Vagina (tissue), 2 donors: ENCODE data around the gene LDHAL6A. TPM values are rescaled to one million over a fixed set of nuclear protein-coding genes. Genes with fewer than 3 reads are reported as not detected.

Experiments used
- DNase-seq, 2 donors: peaks; one replicate each; pipeline ENCODE4 v3.0.0-alpha.2; 2017; ENCODE audit errors: extremely low spot score in 2 of 2
- H3K27ac ChIP-seq: fragments of 200-600 bp; sonication (generic); one replicate; pipeline ENCODE4 v1.5.1; 2019
- H3K27me3 ChIP-seq: fragments of 200-600 bp; sonication (generic); one replicate; pipeline ENCODE4 v1.5.1; 2019
- H3K36me3 ChIP-seq, 2 donors: fragments of 200-600 bp; sonication (generic); one replicate each; pipeline ENCODE4 v1.5.1; 2017 to 2019
- H3K4me1 ChIP-seq: fragments of 200-600 bp; sonication (generic); one replicate; pipeline ENCODE4 v1.5.1; 2019
- H3K4me3 ChIP-seq, 2 donors: fragments of 200-600 bp; sonication (generic); 1 replicate in 1 of 2; 2 replicates in 1 of 2; pipeline ENCODE4 v1.5.1; 2016 to 2019
- H3K9me3 ChIP-seq: fragments of 200-600 bp; sonication (generic); one replicate; pipeline ENCODE4 v1.5.1; 2019
- CTCF ChIP-seq, 3 experiments: fragments of 450-650 bp in 2 of 3; fragments of 200-600 bp in 1 of 3; sonication (generic) in 1 of 3; IDR thresholded peaks; one replicate each; pipeline ENCODE4 v1.5.1; 2017 to 2019; ENCODE audit warnings: antibody characterized with exemption in 3 of 3, mild to moderate bottlenecking in 2 of 3, moderate library complexity in 2 of 3
- POLR2A ChIP-seq, 2 donors: fragments of 450-650 bp; IDR thresholded peaks; one replicate each; pipeline ENCODE4 v1.6.1; 2017; ENCODE audit warnings: antibody characterized with exemption in 2 of 2, mild to moderate bottlenecking in 2 of 2, moderate library complexity in 2 of 2
- POLR2AphosphoS5 ChIP-seq, 2 donors: sonication (generic); formaldehyde crosslinking; IDR thresholded peaks; one replicate each; pipeline ENCODE4 v1.9.0; 2017; ENCODE audit warnings: antibody characterized with exemption in 2 of 2, mild to moderate bottlenecking in 2 of 2, low read depth in 1 of 2; ENCODE audit not compliant: insufficient read depth in 1 of 2
- intact Hi-C: fragments of 100-400 bp; cut with DNase I; formaldehyde crosslinking; loops from one replicate; pipeline ENCODE4 v1.15.1; 2023
- total RNA-seq: library from RNA; depleted of rRNA; stranded (reverse); fragments of >200 nt; gene quantifications from one replicate; pipeline ENCODE4 v1.2.3, GENCODE V29; 2016

LDHAL6A gene
- total RNA-seq, 1 donor from 2014 or later = not detected

DNA sequence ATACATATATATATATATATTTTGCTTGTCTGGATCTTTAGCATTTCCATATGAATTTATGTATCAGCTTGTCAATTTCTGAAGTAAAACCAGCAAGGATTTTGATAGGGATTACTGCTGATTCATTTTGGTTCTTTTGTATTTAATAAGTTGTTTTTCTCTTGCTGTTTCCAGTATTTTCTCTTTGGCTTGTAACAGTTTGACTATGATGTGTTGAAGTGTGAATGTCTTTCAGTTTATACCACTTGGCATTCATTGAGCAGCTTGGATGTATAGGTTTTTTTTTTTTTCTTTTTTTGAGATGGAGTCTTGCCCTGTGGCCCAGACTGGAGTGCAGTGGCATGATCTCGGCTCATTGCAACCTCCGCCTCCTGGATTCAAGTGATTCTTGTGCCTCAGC is 12.4 kb downstream of the LDHAL6A start:
- no peaks in the 10 kb centered on the region for H3K27me3 ChIP-seq
- H3K36me3 ChIP-seq = no peaks in the 10 kb centered on the region

DNA sequence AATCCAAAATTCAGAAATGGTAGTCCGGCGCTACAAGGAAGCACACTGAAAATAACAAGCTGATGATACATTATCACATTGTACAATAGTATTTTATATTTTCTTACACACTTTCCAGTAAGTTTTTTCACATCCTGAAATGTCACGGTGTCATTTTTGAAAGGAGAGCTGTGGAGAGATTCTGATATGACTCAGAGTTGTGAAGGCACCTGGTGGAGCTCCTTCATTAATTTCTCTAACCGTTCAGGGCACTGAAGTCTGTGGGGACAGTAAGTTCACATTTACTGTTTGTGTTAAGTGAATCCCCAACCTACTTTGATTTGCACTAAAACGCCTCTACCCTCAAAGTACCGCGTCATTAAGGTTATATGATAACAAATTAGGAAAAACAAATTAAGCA is 13.3 kb downstream of the LDHAL6A start:
- no peak overlapping the region for H3K4me3 ChIP-seq
- no peak for DNase-seq
- intact Hi-C loops = no loop called here
- TF ChIP-seq CTCF (IDR thresholded peaks at IDR 0.05) (no peak), POLR2AphosphoS5 (IDR thresholded peaks at IDR 0.05; ENCODE audit: insufficient read depth in 1 of 2, low read depth in 1 of 2) (no peak), POLR2A (IDR thresholded peaks at IDR 0.05) (no peak)
- no peaks in the 10 kb centered on the region for H3K4me1 ChIP-seq
- H3K27me3 ChIP-seq = no peaks in the 10 kb centered on the region
- no peak overlapping the region for H3K27ac ChIP-seq
- no peaks in the 10 kb centered on the region for H3K36me3 ChIP-seq
- H3K9me3 ChIP-seq = no peaks in the 10 kb centered on the region

More for the DNA sequence above, 12.4 kb downstream of the LDHAL6A start:
- intact Hi-C loops = no loop called here
- no peaks in the 10 kb centered on the region for H3K9me3 ChIP-seq
- no peak overlapping the region for H3K27ac ChIP-seq
- H3K4me1 ChIP-seq = no peaks in the 10 kb centered on the region
- no peak overlapping the region for H3K4me3 ChIP-seq
- DNase-seq = no peak
- TF ChIP-seq POLR2A (IDR thresholded peaks at IDR 0.05) = no peak
- TF ChIP-seq POLR2AphosphoS5 (IDR thresholded peaks at IDR 0.05; ENCODE audit: insufficient read depth in 1 of 2, low read depth in 1 of 2) = no peak
- TF ChIP-seq CTCF (IDR thresholded peaks at IDR 0.05) = no peak

- H3K4me3 ChIP-seq = no peak overlapping the region
- intact Hi-C loops = no loop called here
- no peak for DNase-seq
- H3K4me1 ChIP-seq = no peaks in the 10 kb centered on the region
- no peaks in the 10 kb centered on the region for H3K36me3 ChIP-seq
- H3K27ac ChIP-seq = no peak overlapping the region
- H3K27me3 ChIP-seq = no peaks in the 10 kb centered on the region
- TF ChIP-seq POLR2A (IDR thresholded peaks at IDR 0.05) (no peak), POLR2AphosphoS5 (IDR thresholded peaks at IDR 0.05; ENCODE audit: insufficient read depth in 1 of 2, low read depth in 1 of 2) (no peak)
- no peaks in the 10 kb centered on the region for H3K9me3 ChIP-seq
These were observed 16.3 kb downstream of the LDHAL6A start for GRCh38 chr11:18471995-18472394.

DNA sequence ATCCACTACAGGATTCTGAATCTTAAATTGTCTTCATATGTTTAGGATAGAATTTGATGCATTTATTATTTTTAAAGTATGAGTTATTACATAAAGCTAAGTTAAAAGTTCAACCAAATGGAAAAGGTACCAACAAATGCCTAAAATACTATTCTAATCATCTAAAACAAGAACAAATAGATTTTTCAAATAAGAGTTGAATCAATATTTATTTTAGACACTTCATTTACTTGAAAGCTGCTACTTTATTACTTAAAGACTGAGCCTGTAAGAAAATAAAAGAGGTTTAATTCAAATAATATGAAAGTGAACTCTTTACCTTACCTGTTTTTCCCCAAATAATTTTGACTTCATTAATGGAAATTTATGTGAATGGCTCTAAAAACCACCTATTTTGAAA is 16.9 kb downstream of the LDHAL6A start:
- no peak for TF ChIP-seq POLR2AphosphoS5 (IDR thresholded peaks at IDR 0.05; ENCODE audit: insufficient read depth in 1 of 2, low read depth in 1 of 2)
- no peak for TF ChIP-seq POLR2A (IDR thresholded peaks at IDR 0.05)
- no peak for TF ChIP-seq CTCF (IDR thresholded peaks at IDR 0.05)
- intact Hi-C loops = no loop called here
- Histone ChIP-seq H3K36me3 (peaks cover 0 to 2% of the 10 kb centered on the region in 2 donors), H3K9me3 (no peaks in the 10 kb centered on the region), H3K4me3 (no peak overlapping the region), H3K4me1 (no peaks in the 10 kb centered on the region), H3K27ac (no peak overlapping the region), H3K27me3 (no peaks in the 10 kb centered on the region)
- DNase-seq = no peak

DNA sequence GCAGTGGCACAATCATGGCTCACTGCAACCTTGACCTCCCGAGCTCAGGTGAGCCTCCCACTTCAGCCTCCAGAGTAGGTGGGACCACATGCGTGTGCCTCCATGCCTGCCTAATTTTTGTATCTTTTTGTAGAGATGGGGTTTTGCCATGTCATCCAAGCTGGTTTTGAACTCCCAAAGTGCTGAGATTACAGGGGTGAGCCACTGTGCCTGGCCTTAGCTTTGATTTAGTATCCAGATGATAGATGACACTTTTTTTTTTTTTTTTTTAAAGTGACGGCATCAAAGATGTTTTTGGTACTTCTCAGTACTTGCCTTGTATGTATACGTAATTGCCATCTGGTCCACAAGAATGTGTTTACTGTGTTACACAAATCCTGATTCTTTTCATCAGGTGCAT is 23.4 kb downstream of the LDHAL6A start:
- Histone ChIP-seq H3K27me3 (no peaks in the 10 kb centered on the region), H3K4me3 (no peak overlapping the region), H3K36me3 (peaks cover 7 to 60% of the 10 kb centered on the region in 2 donors), H3K4me1 (no peaks in the 10 kb centered on the region), H3K9me3 (no peaks in the 10 kb centered on the region), H3K27ac (no peak overlapping the region)
- TF ChIP-seq CTCF (IDR thresholded peaks at IDR 0.05) = no peak
- TF ChIP-seq POLR2AphosphoS5 (IDR thresholded peaks at IDR 0.05; ENCODE audit: insufficient read depth in 1 of 2, low read depth in 1 of 2) = no peak
- no peak for TF ChIP-seq POLR2A (IDR thresholded peaks at IDR 0.05)
- DNase-seq = no peak
- intact Hi-C loops = no loop called here
